C4-2B (cell line): ENCODE data around the gene SMAD4.

Source experiments
- H3K27ac ChIP-seq: fragments of 450-650 bp; 2 replicates; pipeline ENCODE4 v1.5.1; 2017
- CTCF ChIP-seq: fragments of 450-650 bp; conservative IDR thresholded peaks from 2 replicates; pipeline ENCODE4 v1.5.1; 2017; ENCODE audit warnings: mild to moderate bottlenecking
- ZFX ChIP-seq: fragments of 450-650 bp; IDR thresholded peaks from 2 replicates; pipeline ENCODE4 v1.6.1; 2017

Gene SMAD4

GRCh38 chr18:51038110-51038509, 8.1 kb downstream of the SMAD4 start:
- no peak for TF ChIP-seq CTCF
- TF ChIP-seq ZFX = no peak
- H3K27ac ChIP-seq = no peak overlapping the region

GRCh38 chr18:51039138-51040112, 9.4 kb downstream of the SMAD4 start:
- no peak overlapping the region for H3K27ac ChIP-seq
- TF ChIP-seq ZFX (no peak), CTCF (no peak)

- no peak overlapping the region for H3K27ac ChIP-seq
These were observed 11.8 kb downstream of the SMAD4 start for GRCh38 chr18:51041677-51042352.

GRCh38 chr18:51044928-51045585, 15.0 kb downstream of the SMAD4 start:
- no peak for TF ChIP-seq ZFX
- TF ChIP-seq CTCF = no peak
- no peak overlapping the region for H3K27ac ChIP-seq

More at GRCh38 chr18:51041677-51042352, 11.8 kb downstream of the SMAD4 start:
- no peak for TF ChIP-seq CTCF
- TF ChIP-seq ZFX = no peak

- no peak overlapping the region for H3K27ac ChIP-seq
- TF ChIP-seq ZFX (no peak), CTCF (no peak)
These were observed 18.2 kb downstream of the SMAD4 start for GRCh38 chr18:51048190-51048589.

- TF ChIP-seq ZFX = no peak
- no peak for TF ChIP-seq CTCF
- no peak overlapping the region for H3K27ac ChIP-seq
These were observed 19.1 kb downstream of the SMAD4 start for GRCh38 chr18:51049137-51049536.
